H1 (cell line): Measurements from ENCODE around the gene KRT6C. TPM values are rescaled to one million over a fixed set of nuclear protein-coding genes. Genes with fewer than 3 reads are reported as not detected.

ENCODE experiments used
- CTCF ChIA-PET: fragments of 300-600 bp; sonication (Branson Sonifier 250); formaldehyde crosslinking; loops from one replicate; lab custom pipeline; 2021; ENCODE audit not compliant: partially characterized antibody; lab: Charles Lee
- POLR2A ChIA-PET: fragments of 300-600 bp; sonication (Branson Sonifier 250); formaldehyde crosslinking; loops from one replicate; lab custom pipeline; 2021; ENCODE audit warnings: inconsistent platforms; ENCODE audit not compliant: partially characterized antibody; lab: Charles Lee
- DNase-seq, 2 experiments: peaks; one replicate each; pipeline versions ENCODE4 v3.0.0 to v3.0.0-alpha.2; 2010 to 2022; ENCODE audit warnings: low spot score in 2 of 2, low read depth in 1 of 2, mixed read lengths in 1 of 2
- FAIRE-seq: peaks from 2 replicates; lab custom pipeline; 2011; peaks lifted over from hg19 to GRCh38; lab: Jason Lieb, UNC
- H2AFZ ChIP-seq: 2 replicates; pipeline ENCODE4 v1.8.1; 2012; ENCODE audit warnings: low read length, inconsistent platforms
- H2AK5ac ChIP-seq: 2 replicates; pipeline ENCODE4 v1.6.1; 2013; ENCODE audit warnings: low read depth, low read length
- H2BK120ac ChIP-seq: replicated peaks from 2 replicates; pipeline ENCODE3; 2013; ENCODE audit warnings: low read depth, low read length, inconsistent platforms
- H2BK12ac ChIP-seq: 2 replicates; pipeline ENCODE4 v1.6.1; 2013; ENCODE audit warnings: low read depth, low read length
- H2BK15ac ChIP-seq: 2 replicates; pipeline ENCODE4 v1.6.1; 2013; ENCODE audit warnings: low read length
- H2BK20ac ChIP-seq: 2 replicates; pipeline ENCODE4 v1.6.1; 2013; ENCODE audit warnings: low read length
- H2BK5ac ChIP-seq: 2 replicates; pipeline ENCODE4 v1.6.1; 2013; ENCODE audit warnings: low read depth, low read length
- H3K14ac ChIP-seq: 2 replicates; pipeline ENCODE4 v1.6.1; 2013; ENCODE audit warnings: inconsistent platforms; ENCODE audit not compliant: insufficient read length
- H3K18ac ChIP-seq: 2 replicates; pipeline ENCODE4 v1.6.1; 2013; ENCODE audit warnings: low read length; ENCODE audit errors: extremely low read depth
- H3K23ac ChIP-seq: 2 replicates; pipeline ENCODE4 v1.6.1; 2013; ENCODE audit warnings: inconsistent platforms; ENCODE audit not compliant: insufficient read length
- H3K23me2 ChIP-seq: 2 replicates; pipeline ENCODE4 v1.6.1; 2013; ENCODE audit warnings: low read depth, low read length
- H3K27ac ChIP-seq: 2 replicates; pipeline ENCODE4 v1.6.1; 2011; ENCODE audit warnings: low read depth, low read length, inconsistent platforms
- H3K27me3 ChIP-seq, 4 experiments: replicated peaks in 1 of 4; 1 replicate in 1 of 4; 2 replicates in 3 of 4; pipeline versions ENCODE4 v1.6.1 to v1.8.1; 2011 to 2013; ENCODE audit warnings: low read length in 3 of 4, mild to moderate bottlenecking in 3 of 4, inconsistent platforms in 2 of 4, mixed read lengths in 2 of 4, moderate library complexity in 1 of 4; ENCODE audit not compliant: control insufficient read depth in 3 of 4, insufficient read depth in 3 of 4; ENCODE audit errors: extremely low read depth in 1 of 4
- H3K36me3 ChIP-seq, 4 experiments: 2 replicates each; pipeline versions ENCODE4 v1.6.1 to v1.8.1; 2011 to 2013; ENCODE audit warnings: mild to moderate bottlenecking in 4 of 4, low read length in 3 of 4, moderate library complexity in 2 of 4, control low read depth in 1 of 4, inconsistent platforms in 1 of 4; ENCODE audit not compliant: insufficient read depth in 4 of 4, control insufficient read depth in 2 of 4
- H3K4ac ChIP-seq: replicated peaks from 2 replicates; pipeline ENCODE3; 2013; ENCODE audit warnings: low read length, low read depth, mixed read lengths, inconsistent platforms; ENCODE audit not compliant: insufficient read length
- H3K4me1 ChIP-seq, 4 experiments: replicated peaks in 1 of 4; 1 replicate in 1 of 4; 2 replicates in 3 of 4; pipeline versions ENCODE4 v1.6.1 to v1.8.1; 2011 to 2013; ENCODE audit warnings: low read length in 3 of 4, inconsistent platforms in 2 of 4, mixed read lengths in 1 of 4; ENCODE audit not compliant: insufficient read depth in 4 of 4, control insufficient read depth in 3 of 4
- H3K4me2 ChIP-seq, 2 experiments: 2 replicates each; pipeline versions ENCODE4 v1.6.1 to v1.8.1; 2011 to 2013; ENCODE audit warnings: low read depth in 2 of 2, low read length in 2 of 2, control low read depth in 1 of 2, inconsistent platforms in 1 of 2, mild to moderate bottlenecking in 1 of 2; ENCODE audit not compliant: insufficient read depth in 1 of 2
- H3K4me3 ChIP-seq, 4 experiments: fragments of 200-600, 300-600 bp in 1 of 4; sonication (generic), shearing (Covaris generic), sonication (Bioruptor Twin) in 1 of 4; 2 replicates each; pipeline versions ENCODE4 v1.5.1 to v1.8.1; 2011 to 2016; ENCODE audit warnings: low read length in 4 of 4, low read depth in 3 of 4, control low read depth in 2 of 4, inconsistent platforms in 2 of 4, mild to moderate bottlenecking in 2 of 4, mixed read lengths in 1 of 4, moderate library complexity in 1 of 4; ENCODE audit not compliant: insufficient read depth in 2 of 4; ENCODE audit errors: extremely low read depth in 1 of 4
- H3K56ac ChIP-seq: replicated peaks from 2 replicates; pipeline ENCODE3; 2013; ENCODE audit warnings: low read depth, mild to moderate bottlenecking, mixed read lengths, low read length, inconsistent platforms; ENCODE audit not compliant: insufficient read length
- H3K79me1 ChIP-seq: 2 replicates; pipeline ENCODE4 v1.6.1; 2013; ENCODE audit warnings: low read depth, low read length, control low read depth
- H3K79me2 ChIP-seq, 2 experiments: 2 replicates each; pipeline versions ENCODE4 v1.6.1 to v1.8.1; 2012 to 2013; ENCODE audit warnings: low read length in 2 of 2, mild to moderate bottlenecking in 2 of 2, inconsistent platforms in 1 of 2; ENCODE audit not compliant: insufficient read depth in 2 of 2, control insufficient read depth in 1 of 2
- H3K9ac ChIP-seq, 4 experiments: replicated peaks in 1 of 4; 1 replicate in 1 of 4; 2 replicates in 3 of 4; pipeline versions ENCODE4 v1.6.1 to v1.8.1; 2011 to 2013; ENCODE audit warnings: low read depth in 3 of 4, low read length in 3 of 4, control low read depth in 2 of 4, mild to moderate bottlenecking in 2 of 4, moderate library complexity in 2 of 4, inconsistent platforms in 1 of 4; ENCODE audit errors: extremely low read depth in 1 of 4
- H3K9me3 ChIP-seq, 2 experiments: 2 replicates each; pipeline versions ENCODE4 v1.6.1 to v1.8.1; 2012 to 2013; ENCODE audit warnings: mild to moderate bottlenecking in 2 of 2, moderate library complexity in 2 of 2, control low read depth in 1 of 2, inconsistent platforms in 1 of 2, low read depth in 1 of 2, low read length in 1 of 2, mixed read lengths in 1 of 2; ENCODE audit not compliant: insufficient read depth in 2 of 2
- H4K20me1 ChIP-seq, 2 experiments: replicated peaks in 1 of 2; 2 replicates each; pipeline versions ENCODE3 to v1.8.1; 2011 to 2013; ENCODE audit warnings: inconsistent platforms in 2 of 2, low read length in 2 of 2, mild to moderate bottlenecking in 1 of 2; ENCODE audit not compliant: insufficient read depth in 2 of 2, control insufficient read depth in 1 of 2
- H4K5ac ChIP-seq: 2 replicates; pipeline ENCODE4 v1.6.1; 2013; ENCODE audit warnings: low read length, low read depth, mixed read lengths, inconsistent platforms; ENCODE audit not compliant: insufficient read length
- H4K8ac ChIP-seq: 2 replicates; pipeline ENCODE4 v1.8.0; 2013; ENCODE audit warnings: mild to moderate bottlenecking, moderate library complexity, low read length, inconsistent platforms; ENCODE audit not compliant: insufficient read depth; ENCODE audit errors: extremely low read depth
- H4K91ac ChIP-seq: replicated peaks from 2 replicates; pipeline ENCODE3; 2013; ENCODE audit warnings: low read length, mixed read lengths, inconsistent platforms; ENCODE audit not compliant: insufficient read length
- CHD1 ChIP-seq: IDR thresholded peaks from 2 replicates; pipeline ENCODE4 v1.6.1; 2012; ENCODE audit warnings: low read depth, low read length, improper control_type of control experiment
- EZH2 ChIP-seq: fragments of 200-600 bp; sonication (generic); IDR thresholded peaks from 2 replicates; pipeline ENCODE4 v1.7.1; 2012; ENCODE audit warnings: low read depth, mild to moderate bottlenecking, moderate library complexity, low read length, inconsistent platforms; ENCODE audit not compliant: severe bottlenecking
- GTF2F1 ChIP-seq: IDR thresholded peaks from 2 replicates; pipeline ENCODE4 v1.6.1; 2012; ENCODE audit warnings: low read depth, low read length, improper control_type of control experiment, borderline replicate concordance
- JUND ChIP-seq: IDR thresholded peaks from 2 replicates; pipeline ENCODE4 v1.6.1; 2011; ENCODE audit warnings: mild to moderate bottlenecking, improper control_type of control experiment, low read length
- PHF8 ChIP-seq: fragments of 200-600 bp; sonication (generic); conservative IDR thresholded peaks from 2 replicates; pipeline ENCODE4 v1.7.1; 2012; ENCODE audit warnings: low read depth, mild to moderate bottlenecking, inconsistent platforms, low read length, moderate library complexity
- RXRA ChIP-seq: IDR thresholded peaks from 2 replicates; pipeline ENCODE4 v1.6.1; 2011; ENCODE audit warnings: low read depth, mild to moderate bottlenecking, low read length, moderate library complexity; ENCODE audit not compliant: insufficient read depth
- SIN3A ChIP-seq, 2 experiments: IDR thresholded peaks in 1 of 2; conservative IDR thresholded peaks in 1 of 2; 2 replicates each; pipeline ENCODE4 v1.6.1; 2011 to 2012; ENCODE audit warnings: low read length in 2 of 2, improper control_type of control experiment in 1 of 2, low read depth in 1 of 2, mild to moderate bottlenecking in 1 of 2
- SP4 ChIP-seq: IDR thresholded peaks from 2 replicates; pipeline ENCODE4 v1.6.1; 2012; ENCODE audit warnings: low read length, inconsistent platforms
- SRF ChIP-seq: IDR thresholded peaks from 2 replicates; pipeline ENCODE4 v1.6.1; 2011; ENCODE audit warnings: mild to moderate bottlenecking, low read depth, low read length, moderate library complexity
- TBP ChIP-seq: IDR thresholded peaks from 2 replicates; pipeline ENCODE4 v1.6.1; 2011; ENCODE audit warnings: low read depth, low read length, improper control_type of control experiment
- TCF12 ChIP-seq: IDR thresholded peaks from 2 replicates; pipeline ENCODE4 v1.6.1; 2011; ENCODE audit warnings: low read depth, mild to moderate bottlenecking, low read length
- WGBS, 2 experiments: shearing (Covaris generic) in 1 of 2; methylation state at CpG; one replicate each; pipeline versions ENCODE4 v1.1.6 to v1.1.7; 2013 to 2015; ENCODE audit warnings: low lambda C conversion rate in 2 of 2, mixed read lengths in 2 of 2, inconsistent platforms in 1 of 2, low coverage in 1 of 2, missing lambda C conversion rate in 1 of 2; ENCODE audit not compliant: insufficient replicate concordance in 2 of 2, insufficient coverage in 1 of 2, insufficient read length in 1 of 2; ENCODE audit errors: extremely low coverage in 1 of 2, missing lambda C conversion rate in 1 of 2; 5-methylcytosine and 5-hydroxymethylcytosine counted together
- polyA plus RNA-seq, 7 experiments: library from polyadenylated mRNA; depleted of rRNA in 3 of 7; stranded (reverse) in 5 of 7; unstranded in 2 of 7; fragments of >200 nt in 5 of 7; fragments of 200-250 nt in 2 of 7; gene quantifications; 1 replicate in 5 of 7; 2 replicates in 1 of 7; 4 replicates in 1 of 7; pipeline versions ENCODE4 v1.2.1 to v1.2.3, GENCODE V29; 2011 to 2013; ENCODE audit warnings: missing spikeins in 2 of 7, mixed read lengths in 2 of 7
- total RNA-seq: library from RNA; stranded (reverse); fragmentation: NEBNext Ultra II Directional; extraction: Animal tissue kit (Norgen Biotek cat#: 25700); gene quantifications from 2 replicates; pipeline ENCODE4 v1.2.1, GENCODE V29; 2021
- TF ChIP-seq, protein P1 (sequence below): IDR thresholded peaks from 2 replicates; pipeline ENCODE4 v1.6.1; 2012; ENCODE audit warnings: inconsistent platforms

The KRT6C gene
- total and polyA plus RNA-seq, 2 of the 8 experiments (the other 6 are each of a cell fraction or from before 2014, with no cell fraction given), result not detected

DNA sequence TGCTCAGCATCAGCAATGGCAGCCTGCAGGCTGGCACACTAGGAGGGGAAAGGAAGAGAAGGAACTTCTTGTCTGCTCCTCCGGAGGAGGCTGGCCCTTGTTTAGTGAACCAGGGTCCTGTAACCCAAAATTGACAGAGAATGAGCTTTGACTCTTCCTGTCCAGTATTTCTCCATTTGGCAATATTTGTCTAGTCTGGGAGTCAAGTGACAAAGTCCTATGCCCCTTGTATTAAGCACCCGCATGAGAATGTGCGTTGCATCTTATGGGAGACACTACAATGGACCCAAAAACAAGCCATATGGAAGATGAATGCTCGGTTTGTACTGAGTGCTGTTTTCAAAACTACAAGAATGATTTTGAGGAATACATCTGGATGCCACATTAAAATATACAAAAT, 3.8 kb downstream of the KRT6C start:
- ChIA-PET POLR2A (no interaction called here), CTCF (interaction anchor here (0.6 to 1.7 kb wide), 4 partner anchors 24 to 48 kb away, joined by 3 read pairs; no protein-coding TSS in a partner anchor)
- H3K9me3 ChIP-seq, result no peaks in the 10 kb centered on the region; a peak in 2 of 4 replicates
- no peaks in the 10 kb centered on the region for H3K4me1 ChIP-seq
- no peaks in the 10 kb centered on the region for H4K20me1 ChIP-seq
- no peak overlapping the region for H2BK20ac ChIP-seq
- no peak overlapping the region for H3K23ac ChIP-seq
- no peak overlapping the region for H3K18ac ChIP-seq
- H3K79me2 ChIP-seq, result no peaks in the 10 kb centered on the region
- no peak overlapping the region for H3K4me2 ChIP-seq
- H2BK5ac ChIP-seq, result no peak overlapping the region
- no peak for FAIRE-seq
- H4K8ac ChIP-seq, result no peak overlapping the region
- no peak overlapping the region for H2BK12ac ChIP-seq
- H2AFZ ChIP-seq, result no peak overlapping the region
- H2BK120ac ChIP-seq, result no peak overlapping the region
- no peak overlapping the region for H3K14ac ChIP-seq
- H3K36me3 ChIP-seq, result no peaks in the 10 kb centered on the region
- H3K9ac ChIP-seq, result no peak overlapping the region
- no peak overlapping the region for H2AK5ac ChIP-seq
- no peaks in the 10 kb centered on the region for H3K79me1 ChIP-seq
- H3K27me3 ChIP-seq, result no peaks in the 10 kb centered on the region
- WGBS, 2 experiments, result 78% methylated on average over 4 of the region's 4 CpGs; no CpG with 5 or more reads in 1 of the 2 experiments
- H4K91ac ChIP-seq, result no peak overlapping the region
- no peak overlapping the region for H3K4me3 ChIP-seq
- H2BK15ac ChIP-seq, result no peak overlapping the region
- no peak overlapping the region for H3K4ac ChIP-seq
- H4K5ac ChIP-seq, result no peak overlapping the region
- DNase-seq, result no peak
- H3K27ac ChIP-seq, result no peak overlapping the region
- H3K23me2 ChIP-seq, result no peaks in the 10 kb centered on the region
- H3K56ac ChIP-seq, result no peak overlapping the region
- no peak for TF ChIP-seq JUND
- TF ChIP-seq SIN3A (conservative IDR thresholded peaks at IDR 0.05 in 1 of 2, IDR thresholded peaks at IDR 0.05 in 1 of 2; ENCODE audit: low read depth in 1 of 2, low read length in 2 of 2), result no peak
- no peak for TF ChIP-seq TBP
- TF ChIP-seq CHD1, result no peak
- TF ChIP-seq TCF12, result no peak
- no peak for TF ChIP-seq EZH2
- no peak for TF ChIP-seq GTF2F1
- TF ChIP-seq RXRA, result no peak
- TF ChIP-seq SP4, result no peak
- TF ChIP-seq PHF8, result no peak
- TF ChIP-seq, protein P1, sequence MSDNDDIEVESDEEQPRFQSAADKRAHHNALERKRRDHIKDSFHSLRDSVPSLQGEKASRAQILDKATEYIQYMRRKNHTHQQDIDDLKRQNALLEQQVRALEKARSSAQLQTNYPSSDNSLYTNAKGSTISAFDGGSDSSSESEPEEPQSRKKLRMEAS, result no peak
- TF ChIP-seq SRF, result no peak
